GF-D8 (cell line): Measurements from ENCODE around the gene LSP1.

Experiments
- DNase-seq: peaks from one replicate; lab custom pipeline; 2025; lab: John Stamatoyannopoulos, UW

LSP1 gene

DNA sequence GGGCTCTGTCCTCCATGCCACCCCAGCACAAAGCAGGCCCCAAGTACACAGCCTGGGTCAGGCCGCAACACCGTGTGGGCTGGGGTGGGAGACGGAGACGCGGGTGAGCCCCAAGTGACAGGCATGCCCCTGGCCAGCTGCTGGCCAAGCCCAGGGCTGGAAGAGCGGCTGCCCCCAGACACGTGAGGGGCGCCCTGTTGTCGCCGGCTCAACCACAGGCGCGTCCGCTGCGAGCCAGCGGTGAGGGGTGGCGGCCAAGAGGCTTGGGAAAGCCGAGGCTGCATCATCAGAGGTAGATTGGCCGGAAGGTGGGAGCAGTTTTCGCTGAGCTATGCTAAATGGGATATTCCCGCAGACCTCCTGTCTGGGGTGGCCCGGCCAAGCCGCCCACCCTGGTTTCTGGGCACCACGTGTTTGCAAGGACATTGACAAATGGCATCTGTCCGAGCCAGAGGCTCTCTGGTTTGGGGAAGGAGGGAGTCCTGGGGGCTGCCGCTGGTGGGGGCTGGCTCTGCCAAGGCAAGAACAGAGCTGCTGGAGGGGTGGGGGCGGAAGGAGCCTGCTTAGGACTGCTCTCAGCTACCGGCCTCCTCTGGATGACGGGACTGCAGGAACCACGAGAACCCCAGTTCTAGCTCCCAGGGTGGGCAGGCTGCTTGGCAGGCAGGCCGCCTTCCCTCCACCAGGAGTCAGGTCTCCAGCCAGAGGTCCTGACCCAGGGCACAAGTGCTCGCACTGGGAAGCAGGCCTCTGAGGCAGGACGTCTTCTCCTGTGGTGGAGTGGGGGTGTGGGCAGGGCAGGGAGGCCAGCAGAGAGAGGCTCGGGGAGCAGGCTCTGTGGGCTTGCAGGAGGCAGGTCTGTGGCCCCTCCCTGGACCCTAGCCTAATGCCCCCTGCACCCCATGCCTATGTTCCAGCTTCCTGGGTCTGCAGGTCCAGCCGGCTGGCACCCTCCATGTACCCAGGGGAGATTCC, 38.3 kb downstream of the LSP1 start:
- DNase-seq = no peak

DNA sequence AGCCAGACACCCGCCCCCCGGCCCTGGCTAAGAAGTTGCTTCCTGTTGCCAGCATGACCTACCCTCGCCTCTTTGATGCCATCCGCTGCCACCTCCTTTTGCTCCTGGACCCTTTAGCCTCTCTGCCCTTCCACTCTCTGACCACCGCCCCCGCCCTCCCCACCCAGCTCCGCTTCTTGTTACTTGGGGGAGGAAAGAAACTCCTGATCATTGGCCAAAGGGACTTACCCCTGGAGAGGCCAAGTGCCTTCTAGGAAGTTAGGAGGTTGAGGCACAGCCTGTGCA, 38.9 kb downstream of the LSP1 start, which contains the start of gene PRR33:
Gene PRR33, minus strand, starts transcription at position 65 of the 285 bp plus-strand sequence. CDS start 1,311 bp downstream, outside the sequence.
- DNase-seq = no peak

DNA sequence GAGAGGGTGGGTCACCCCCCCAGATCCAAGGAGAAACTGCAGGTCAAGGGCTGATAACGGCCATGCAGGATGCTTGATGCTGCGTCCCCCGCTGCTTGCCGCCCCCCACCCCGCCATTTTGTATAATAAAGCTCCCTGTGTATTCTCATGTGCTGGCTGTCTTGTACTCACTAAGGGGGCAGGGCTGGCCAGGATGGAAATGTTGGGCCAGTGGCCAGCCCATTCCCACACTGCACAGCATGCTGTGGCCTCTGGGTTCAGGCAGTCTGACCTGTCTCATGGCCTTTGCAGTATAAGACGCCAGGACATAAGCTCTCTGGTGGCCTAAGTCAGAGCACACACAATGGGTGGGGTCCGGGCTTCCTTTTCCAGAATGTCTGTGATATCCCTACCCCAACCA, 39.2 kb downstream of the LSP1 start:
- DNase-seq = no peak

DNA sequence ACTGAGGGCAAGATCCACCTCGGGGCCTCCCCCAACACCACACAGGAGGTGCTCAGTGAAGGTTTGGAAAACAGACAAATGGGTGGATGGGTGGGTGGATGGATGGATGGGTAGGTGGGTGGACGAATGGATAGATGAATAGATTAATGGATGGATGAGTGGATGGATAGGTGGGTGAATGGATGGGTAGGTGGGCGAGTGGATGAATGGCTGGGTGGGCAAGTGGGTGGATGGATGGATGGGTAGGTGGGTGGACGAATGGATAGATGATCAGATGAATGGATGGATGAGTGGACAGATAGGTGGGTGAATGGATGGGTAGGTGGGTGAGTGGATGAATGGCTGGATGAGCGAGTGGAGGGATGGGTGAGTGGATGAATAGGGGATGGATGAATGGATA, 39.7 kb downstream of the LSP1 start:
- no peak for DNase-seq

DNA sequence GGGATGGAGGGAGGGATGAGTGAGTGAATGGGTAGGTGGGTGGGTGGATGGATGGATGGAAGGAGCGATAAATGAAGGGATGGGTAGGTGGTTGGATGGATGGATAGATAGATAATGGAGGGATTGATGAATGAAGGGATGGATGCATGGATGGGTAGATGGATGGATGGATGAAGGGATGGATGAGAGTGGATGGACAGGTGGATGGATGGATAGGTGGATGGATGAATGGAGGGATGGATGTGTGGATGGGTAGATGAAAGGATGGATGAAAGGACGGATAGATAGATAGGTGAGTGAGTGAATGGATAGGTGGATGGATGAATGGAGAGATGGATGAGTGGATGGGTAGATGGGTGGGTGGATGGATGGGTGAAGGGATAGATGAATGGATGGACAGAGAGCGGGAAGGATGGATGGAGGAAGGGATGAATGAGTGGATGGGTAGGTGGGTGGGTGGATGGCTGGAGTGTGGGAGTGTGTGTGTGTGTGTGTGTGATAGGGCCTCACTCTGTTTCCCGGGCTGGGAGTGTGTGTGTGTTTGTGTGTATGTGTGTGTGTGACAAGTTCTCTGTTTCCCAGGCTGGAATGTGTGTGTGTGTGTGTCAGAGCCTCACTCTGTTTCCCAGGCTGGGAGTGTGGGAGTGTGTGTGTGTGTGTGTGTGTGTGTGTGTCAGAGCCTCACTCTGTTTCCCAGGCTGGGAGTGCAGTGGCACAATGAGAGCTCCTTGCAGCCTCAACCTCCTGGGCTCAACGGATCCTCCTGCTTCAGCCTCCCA, 40.9 kb downstream of the LSP1 start:
- DNase-seq = no peak

DNA sequence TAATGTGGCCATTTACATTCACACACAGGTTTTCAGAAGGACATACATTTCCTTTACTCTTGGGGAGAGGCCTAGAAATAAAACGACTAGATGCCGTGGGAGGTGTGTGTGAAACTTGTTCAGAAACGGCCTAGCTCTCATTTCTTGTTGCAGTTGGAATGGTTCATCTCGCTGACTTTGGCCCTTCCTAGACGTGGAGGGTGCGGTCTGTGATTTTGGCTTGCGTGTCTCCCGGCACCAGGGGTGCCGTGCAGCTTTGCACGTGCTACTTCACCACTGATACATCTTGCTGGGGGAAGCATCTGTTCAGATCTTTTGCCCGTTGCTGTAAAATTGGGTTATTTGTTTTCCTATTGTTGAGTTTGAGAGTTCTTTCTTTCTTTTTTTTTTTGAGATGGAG, 41.9 kb downstream of the LSP1 start:
- DNase-seq = no peak

DNA sequence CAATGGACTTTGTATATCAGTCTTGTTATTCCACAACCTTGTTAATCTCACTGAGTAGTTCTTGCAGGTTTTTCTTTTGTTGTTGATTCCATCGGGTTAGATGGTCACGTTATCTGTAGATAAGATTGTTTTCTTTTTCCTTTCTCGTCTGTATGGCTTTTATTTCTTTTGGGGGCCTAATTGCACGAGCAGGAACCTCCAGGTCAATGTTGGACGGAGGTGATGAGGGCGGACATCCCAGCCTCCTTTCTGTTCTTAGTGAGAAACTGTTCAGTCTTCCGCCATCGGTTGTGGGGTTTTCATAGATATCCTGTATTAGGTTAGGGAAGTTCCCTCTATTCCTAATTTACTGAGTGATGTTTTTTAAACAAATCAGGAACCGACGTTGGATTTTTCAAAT, 43.6 kb downstream of the LSP1 start:
- no peak for DNase-seq

DNA sequence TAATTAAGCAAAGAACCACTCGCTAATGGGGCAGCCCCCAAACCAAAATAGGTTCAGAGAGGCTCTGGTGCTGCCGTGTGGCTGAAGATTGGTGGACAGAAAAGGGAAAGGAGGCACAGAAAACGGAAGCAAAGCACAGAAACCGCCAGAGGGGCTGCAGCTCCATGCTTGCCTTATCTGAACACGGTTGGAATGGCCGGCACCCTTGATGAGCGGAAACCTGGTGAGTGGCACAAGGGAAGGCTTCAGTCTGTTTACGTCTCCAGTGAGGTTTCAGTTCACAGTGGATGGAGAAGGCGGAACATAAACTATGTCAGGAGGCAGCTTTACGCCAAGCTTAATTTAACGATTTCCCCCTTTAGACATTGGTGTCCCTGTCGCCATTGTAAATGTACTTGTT, 44.0 kb downstream of the LSP1 start:
- DNase-seq = no peak

DNA sequence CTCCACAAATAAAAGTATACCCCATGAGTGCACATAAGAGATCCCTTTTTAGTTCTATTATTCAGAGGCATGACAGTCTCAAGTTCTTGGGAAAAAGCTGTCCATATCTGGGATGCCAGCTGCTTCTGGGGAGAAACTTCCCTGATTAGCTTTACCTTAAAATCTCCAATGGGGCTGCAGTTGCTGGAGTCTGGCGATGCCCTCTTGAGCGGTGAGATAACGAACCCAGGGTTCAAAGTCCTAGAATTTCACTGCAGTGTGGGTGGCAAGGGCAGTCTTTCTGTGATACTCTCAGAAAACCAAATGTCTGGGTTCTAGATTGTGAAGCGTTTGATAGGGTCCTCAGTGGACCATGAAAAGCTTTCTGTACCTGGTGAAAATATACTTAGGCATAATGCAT, 46.2 kb downstream of the LSP1 start:
- DNase-seq = no peak

DNA sequence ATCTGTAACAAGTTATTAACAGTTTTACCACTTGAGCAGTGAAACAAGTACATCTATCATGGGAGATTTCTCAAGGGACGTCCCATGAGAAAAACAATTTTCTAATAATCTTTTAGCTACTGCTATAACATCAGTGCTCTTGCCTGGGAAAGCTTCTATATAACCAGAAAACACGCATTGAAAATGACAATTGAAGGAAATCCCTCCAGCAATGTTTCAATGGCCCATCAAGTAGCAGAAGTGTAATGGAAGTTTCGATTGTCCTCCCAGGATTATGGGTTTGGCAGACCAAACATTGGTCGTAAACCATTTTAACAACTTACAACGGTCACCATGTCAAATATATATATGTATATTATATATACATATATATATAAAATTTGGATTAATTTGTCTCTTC, 46.8 kb downstream of the LSP1 start:
- DNase-seq = no peak

DNA sequence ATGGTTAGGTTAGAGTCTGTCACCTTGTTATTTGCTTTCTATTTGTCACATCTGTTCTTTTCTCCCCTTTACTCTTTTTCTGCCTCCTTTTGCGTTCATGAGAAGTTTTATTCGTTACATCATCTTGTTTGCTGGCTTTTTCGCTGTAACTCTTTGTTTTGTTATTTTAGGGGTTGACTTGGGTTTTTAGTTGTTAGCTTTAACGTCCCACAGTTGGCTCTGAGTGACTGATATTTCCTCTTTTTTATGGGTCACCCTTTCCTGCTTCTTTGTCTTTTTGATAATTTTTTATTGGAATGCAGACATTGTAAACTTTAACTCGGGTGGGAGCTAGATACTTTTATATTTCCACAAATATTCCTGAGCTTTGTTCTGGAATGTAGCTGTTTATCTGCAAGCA, 53.3 kb downstream of the LSP1 start:
- DNase-seq = no peak

DNA sequence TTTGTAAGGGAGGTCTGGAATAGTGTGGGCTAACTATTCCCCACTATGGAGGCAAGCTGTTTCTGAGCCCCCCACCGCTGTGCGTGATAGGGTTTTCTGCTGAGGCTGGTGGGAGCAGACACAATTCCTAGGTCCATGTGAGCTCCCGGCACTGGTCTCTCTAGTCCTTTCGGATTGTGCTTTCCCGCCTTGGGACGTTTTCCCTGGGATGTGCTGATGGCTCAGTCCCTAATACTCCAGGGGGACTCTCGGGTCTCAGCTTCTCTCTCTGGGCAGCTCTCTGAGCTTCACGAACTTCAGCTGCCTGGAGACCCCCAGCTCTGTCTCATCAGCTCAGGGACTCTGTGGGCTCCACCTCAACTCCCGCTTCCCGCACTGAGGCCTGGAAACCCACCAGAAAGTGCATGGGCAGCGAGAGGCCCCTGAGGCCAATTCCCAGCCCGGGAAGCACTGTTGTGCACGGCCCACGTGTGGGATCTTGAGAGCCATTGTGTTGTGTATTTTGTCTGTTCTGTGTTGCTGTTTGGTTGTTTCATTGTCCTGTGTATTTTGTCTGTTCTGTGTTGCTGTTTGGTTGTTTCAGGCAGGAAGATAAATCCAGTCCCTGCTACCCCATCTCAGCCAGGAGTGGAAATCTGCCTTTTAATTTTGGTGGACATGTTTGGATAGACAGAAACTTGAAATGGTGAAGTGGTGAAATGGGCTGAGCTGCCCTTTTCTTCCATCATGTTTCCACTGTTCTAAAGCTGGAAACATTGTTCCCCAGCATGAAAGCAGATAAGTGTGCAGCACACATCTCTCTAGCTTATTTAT, 53.9 kb downstream of the LSP1 start:
- no peak for DNase-seq

DNA sequence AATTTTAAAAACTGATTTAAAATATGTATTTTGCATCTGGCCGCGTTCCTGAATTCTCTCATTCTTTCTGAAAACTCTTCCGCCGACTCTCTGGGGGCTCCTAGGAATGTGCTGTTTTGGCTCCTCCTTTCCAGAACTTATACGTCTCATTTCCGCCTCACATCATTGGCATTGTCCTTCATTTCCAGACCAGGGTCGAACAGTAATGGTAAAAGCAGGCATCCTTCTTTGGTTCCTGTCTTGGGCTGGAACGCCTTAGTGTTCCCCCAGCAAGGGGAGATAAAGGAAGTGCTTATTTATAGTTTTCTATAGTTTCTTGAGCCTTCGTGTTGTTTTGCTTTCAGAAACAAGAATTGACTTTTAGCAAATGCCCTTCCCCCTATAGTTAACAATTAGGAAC, 55.7 kb downstream of the LSP1 start:
- DNase-seq = no peak

DNA sequence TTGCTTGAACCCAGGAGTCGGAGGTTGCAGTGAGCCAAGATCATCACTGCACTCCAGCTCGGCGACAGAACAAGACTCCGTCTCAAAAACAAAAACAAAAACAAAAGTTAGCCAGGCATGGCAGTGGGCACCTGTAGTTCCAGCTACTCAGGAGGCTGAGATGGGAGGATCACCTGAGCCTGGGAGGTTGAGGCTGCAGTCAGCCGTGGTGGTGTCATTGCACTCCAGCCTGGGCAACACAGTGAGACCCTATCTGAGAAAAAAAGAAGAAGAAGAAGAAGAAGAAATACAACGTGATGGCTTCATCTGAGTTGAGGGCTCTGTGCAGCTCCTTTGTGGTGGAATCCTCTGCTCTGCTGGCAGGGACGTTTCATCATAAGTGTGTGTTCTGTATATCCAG, 56.6 kb downstream of the LSP1 start:
- DNase-seq = no peak

DNA sequence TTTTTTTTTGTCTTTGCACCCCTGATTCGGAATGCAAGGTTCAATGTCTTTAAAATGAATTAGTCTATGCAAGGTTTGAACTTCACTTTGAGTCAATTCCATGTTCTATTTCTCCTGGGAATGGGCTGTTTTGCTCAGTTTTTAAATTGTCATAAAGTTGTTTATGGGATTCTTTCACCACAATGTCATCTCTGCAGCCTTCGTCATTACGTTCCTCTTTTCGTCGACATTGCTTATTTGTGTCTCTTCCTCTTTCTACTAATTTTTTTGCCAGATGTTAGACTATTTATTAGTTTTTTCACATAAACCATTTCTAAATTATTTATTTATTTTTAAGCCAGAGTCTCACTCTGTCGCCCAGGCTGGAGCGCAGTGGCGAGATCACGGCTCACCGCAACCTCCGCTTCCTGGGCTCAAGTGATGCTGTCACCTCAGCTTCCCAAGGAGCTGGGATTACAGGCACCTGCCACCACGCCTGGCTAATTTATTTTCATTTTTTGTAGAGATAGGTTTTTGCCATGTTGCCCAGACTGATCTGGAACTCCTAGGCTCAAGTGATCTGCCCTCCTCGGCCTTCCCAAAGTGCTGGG, 59.5 kb downstream of the LSP1 start:
- no peak for DNase-seq

DNA sequence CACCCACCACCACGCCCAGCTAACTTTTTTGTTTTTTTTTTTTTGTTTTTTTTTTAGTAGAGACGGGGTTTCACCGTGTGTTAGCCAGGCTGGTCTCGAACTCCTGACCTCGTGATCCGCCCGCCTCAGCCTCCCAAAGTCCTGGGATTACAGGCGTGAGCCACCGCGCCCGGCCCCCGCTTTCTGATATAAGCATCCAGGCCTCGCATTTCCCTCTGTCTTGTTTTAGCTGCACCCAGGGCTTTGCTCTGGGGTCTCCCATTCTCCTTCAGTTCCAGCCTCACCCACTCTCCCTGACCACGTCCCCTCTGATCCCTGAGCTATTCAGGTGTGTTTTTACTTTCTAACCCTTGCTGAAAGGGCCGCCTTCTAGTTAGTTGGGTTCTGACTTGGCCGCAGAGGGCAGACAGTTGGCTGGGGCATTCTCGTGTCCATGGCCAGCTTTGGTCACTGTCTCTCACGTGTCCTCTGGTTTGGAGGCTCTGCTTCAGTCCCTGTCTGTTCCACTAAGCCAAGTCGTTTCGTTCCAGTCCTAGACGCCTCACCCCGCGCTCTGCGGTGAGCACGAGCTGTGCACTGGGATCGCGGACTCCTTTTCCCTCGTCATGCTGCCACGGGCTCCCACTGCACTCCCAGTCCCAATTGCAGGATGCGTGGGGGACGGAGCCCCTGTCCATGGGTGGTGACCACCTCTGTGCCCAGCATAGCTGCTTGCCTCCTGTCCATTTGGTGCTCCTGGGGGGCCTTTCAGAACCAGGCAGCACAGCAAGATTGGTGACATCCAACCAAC, 60.6 kb downstream of the LSP1 start:
- DNase-seq = no peak

DNA sequence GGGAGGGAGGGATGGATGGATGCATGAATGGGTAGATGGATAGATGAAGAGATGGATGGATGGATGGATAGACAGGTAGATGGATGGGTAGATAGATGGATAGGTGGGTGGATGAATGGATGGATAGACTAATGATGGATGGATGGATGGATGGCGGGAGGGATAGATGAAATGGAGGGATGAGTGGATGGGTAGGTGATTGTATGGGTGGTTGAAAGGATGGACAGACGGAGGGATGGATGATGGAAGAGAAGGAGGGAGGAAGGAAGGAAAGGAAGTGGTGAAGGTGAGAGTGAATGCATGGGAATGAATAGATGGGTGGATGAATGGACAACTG, 62.9 kb downstream of the LSP1 start:
- no peak for DNase-seq

DNA sequence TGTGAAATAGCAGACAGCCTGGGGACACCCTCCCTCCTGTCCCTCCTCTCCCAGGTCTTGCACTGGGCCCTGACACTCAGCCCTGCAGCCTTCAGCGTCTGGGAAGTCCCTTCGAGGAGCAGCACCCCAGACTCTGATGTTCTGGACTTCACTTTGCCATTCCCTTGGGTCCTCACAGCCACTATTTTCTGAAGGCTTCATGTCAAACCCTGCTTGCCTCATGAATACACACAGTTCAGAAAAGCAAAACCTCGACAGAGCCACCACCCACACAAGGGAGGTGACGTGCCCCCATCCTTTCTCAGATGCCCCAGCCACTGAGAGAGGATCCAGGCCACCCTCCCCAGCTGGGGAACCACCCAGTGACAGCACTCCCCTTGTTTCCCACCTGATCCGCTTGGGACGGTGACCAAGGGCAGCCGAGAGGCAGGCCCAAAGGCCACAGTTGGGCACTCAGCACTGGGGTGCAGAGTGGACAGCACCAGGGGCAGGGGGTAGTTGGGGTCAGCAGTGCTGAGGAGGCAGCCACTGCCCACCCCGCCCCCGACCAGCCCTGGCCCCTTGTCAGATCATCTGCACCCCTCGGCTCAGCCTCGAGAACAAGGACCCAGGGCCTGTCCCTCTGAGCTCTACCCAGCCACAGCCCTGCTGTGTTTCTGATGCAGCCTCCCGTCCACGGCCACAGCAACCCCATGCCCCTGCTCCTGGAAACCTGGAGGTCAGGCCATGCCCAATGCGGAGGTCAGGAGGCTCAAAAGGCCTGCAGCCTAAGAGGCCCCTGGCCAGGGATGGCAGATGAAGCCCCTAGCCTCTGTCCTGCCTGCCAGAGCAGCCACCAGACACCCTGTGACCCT, 63.5 kb downstream of the LSP1 start:
- no peak for DNase-seq

DNA sequence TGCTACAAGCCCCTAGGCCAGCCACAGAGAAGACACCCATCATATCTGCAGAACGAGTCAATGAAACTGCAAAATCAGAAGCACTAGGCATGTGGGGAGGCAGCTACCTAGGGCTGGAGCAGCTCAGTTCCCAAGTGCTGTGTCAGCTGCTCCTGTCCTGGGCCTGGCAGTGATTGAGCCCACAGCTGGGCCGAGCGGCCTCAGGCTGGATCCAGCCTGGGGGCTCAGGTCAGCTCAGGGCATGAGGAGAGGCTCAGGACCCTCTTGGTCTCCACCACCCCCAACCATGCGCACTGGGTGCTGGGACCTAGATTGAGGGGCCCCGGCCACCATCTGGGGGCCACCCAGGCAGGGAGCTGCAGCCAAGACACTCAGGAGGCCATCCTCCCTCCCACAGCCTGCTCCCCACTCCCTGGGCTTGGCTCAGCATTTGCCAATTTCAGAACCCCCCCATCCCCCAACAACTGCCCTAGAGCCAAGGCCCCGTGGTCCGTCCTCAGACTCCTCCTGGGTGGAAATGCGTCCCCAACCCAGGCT, 64.2 kb downstream of the LSP1 start:
- no peak for DNase-seq
